GM12878 (cell line): ENCODE results near the gene ITGB1BP2.

Experiments used
- EGR1 ChIP-seq, 2 experiments: IDR thresholded peaks; 1 replicate in 1 of 2; 2 replicates in 1 of 2; pipeline ENCODE4 v1.6.1; 2011 to 2012; ENCODE audit warnings: low read depth in 2 of 2, low read length in 2 of 2, borderline replicate concordance in 1 of 2, mild to moderate bottlenecking in 1 of 2, moderate library complexity in 1 of 2
- ELK1 ChIP-seq: IDR thresholded peaks from 2 replicates; pipeline ENCODE4 v1.6.1; 2012; ENCODE audit warnings: low read depth, low read length, improper control_type of control experiment
- HDAC6 ChIP-seq: fragments of 200-600 bp; sonication (generic); IDR thresholded peaks from one replicate; pipeline ENCODE4 v1.8.0; 2017; ENCODE audit warnings: antibody characterized with exemption; ENCODE audit not compliant: unreplicated experiment
- POLR2A ChIP-seq: IDR thresholded peaks from 2 replicates; pipeline ENCODE4 v1.6.1; 2011; ENCODE audit warnings: low read depth, mild to moderate bottlenecking, low read length
- POLR2AphosphoS5 ChIP-seq: IDR thresholded peaks from 2 replicates; pipeline ENCODE4 v1.6.1; 2011; ENCODE audit warnings: mild to moderate bottlenecking, low read length, inconsistent platforms
- REST ChIP-seq: IDR thresholded peaks from 2 replicates; pipeline ENCODE4 v1.6.1; 2012; ENCODE audit warnings: mild to moderate bottlenecking, low read depth, low read length
- SP1 ChIP-seq: IDR thresholded peaks from one replicate; pipeline ENCODE4 v1.6.1; 2011; ENCODE audit warnings: low read depth, low read length
- SRF ChIP-seq, 2 experiments: IDR thresholded peaks; 2 replicates each; pipeline ENCODE4 v1.6.1; 2011; ENCODE audit warnings: low read depth in 2 of 2, low read length in 2 of 2, mild to moderate bottlenecking in 1 of 2, moderate library complexity in 1 of 2
- TAF1 ChIP-seq: IDR thresholded peaks from 2 replicates; pipeline ENCODE4 v1.6.1; 2011; ENCODE audit warnings: mild to moderate bottlenecking, low read depth, low read length, borderline replicate concordance
- TARDBP ChIP-seq: IDR thresholded peaks from 2 replicates; pipeline ENCODE4 v1.6.1; 2016; ENCODE audit warnings: borderline replicate concordance
- USF2 ChIP-seq: IDR thresholded peaks from 2 replicates; pipeline ENCODE4 v1.6.1; 2011; ENCODE audit warnings: low read depth, low read length, improper control_type of control experiment, borderline replicate concordance
- ZNF384 ChIP-seq: IDR thresholded peaks from 2 replicates; pipeline ENCODE4 v1.6.1; 2012; ENCODE audit warnings: low read depth, mild to moderate bottlenecking, low read length, improper control_type of control experiment, borderline replicate concordance
- TF ChIP-seq, protein P1 (sequence below), 3 experiments: IDR thresholded peaks in 2 of 3; conservative IDR thresholded peaks in 1 of 3; 2 replicates each; pipeline ENCODE4 v1.5.1; 2011; ENCODE audit warnings: low read depth in 3 of 3, low read length in 3 of 3, mild to moderate bottlenecking in 3 of 3, control low read depth in 2 of 3, moderate library complexity in 2 of 3, inconsistent platforms in 1 of 3, mixed read lengths in 1 of 3; ENCODE audit not compliant: control insufficient read depth in 2 of 3, insufficient read depth in 1 of 3; ENCODE audit errors: extremely low read depth in 1 of 3

GRCh38 chrX:71296806-71297205, 4.7 kb upstream of the ITGB1BP2 start:
- TF ChIP-seq, protein P1, sequence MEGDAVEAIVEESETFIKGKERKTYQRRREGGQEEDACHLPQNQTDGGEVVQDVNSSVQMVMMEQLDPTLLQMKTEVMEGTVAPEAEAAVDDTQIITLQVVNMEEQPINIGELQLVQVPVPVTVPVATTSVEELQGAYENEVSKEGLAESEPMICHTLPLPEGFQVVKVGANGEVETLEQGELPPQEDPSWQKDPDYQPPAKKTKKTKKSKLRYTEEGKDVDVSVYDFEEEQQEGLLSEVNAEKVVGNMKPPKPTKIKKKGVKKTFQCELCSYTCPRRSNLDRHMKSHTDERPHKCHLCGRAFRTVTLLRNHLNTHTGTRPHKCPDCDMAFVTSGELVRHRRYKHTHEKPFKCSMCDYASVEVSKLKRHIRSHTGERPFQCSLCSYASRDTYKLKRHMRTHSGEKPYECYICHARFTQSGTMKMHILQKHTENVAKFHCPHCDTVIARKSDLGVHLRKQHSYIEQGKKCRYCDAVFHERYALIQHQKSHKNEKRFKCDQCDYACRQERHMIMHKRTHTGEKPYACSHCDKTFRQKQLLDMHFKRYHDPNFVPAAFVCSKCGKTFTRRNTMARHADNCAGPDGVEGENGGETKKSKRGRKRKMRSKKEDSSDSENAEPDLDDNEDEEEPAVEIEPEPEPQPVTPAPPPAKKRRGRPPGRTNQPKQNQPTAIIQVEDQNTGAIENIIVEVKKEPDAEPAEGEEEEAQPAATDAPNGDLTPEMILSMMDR (IDR thresholded peaks at IDR 0.05 in 2 of 3, conservative IDR thresholded peaks at IDR 0.05 in 1 of 3; ENCODE audit: control insufficient read depth in 2 of 3, extremely low read depth in 1 of 3, insufficient read depth in 1 of 3, low read depth in 3 of 3, low read length in 3 of 3), result no peak
- no peak for TF ChIP-seq ELK1
- no peak for TF ChIP-seq SP1
- TF ChIP-seq REST, result no peak
- peak; percentile 15; the same call in 1 of the 2 replicates for TF ChIP-seq POLR2AphosphoS5
- TF ChIP-seq POLR2A, result 0 out of 2 replicates have a peak, but pooled peaks have one; percentile 19
- TF ChIP-seq EGR1 (IDR thresholded peaks at IDR 0.05; ENCODE audit: borderline replicate concordance in 1 of 2, low read depth in 2 of 2, low read length in 2 of 2), result no peak
- no peak for TF ChIP-seq USF2
- TF ChIP-seq TAF1, result no peak
- TF ChIP-seq HDAC6, result no peak
- TF ChIP-seq SRF (IDR thresholded peaks at IDR 0.05; ENCODE audit: low read depth in 2 of 2, low read length in 2 of 2), result no peak
- TF ChIP-seq ZNF384, result no peak
- TF ChIP-seq TARDBP, result no peak
